Body of pancreas (tissue), 4 donors: Measurements from ENCODE around the gene ATP11A. TPM values are rescaled to one million over a fixed set of nuclear protein-coding genes. Genes with fewer than 3 reads are reported as not detected.

Source experiments
- ATAC-seq: fragments of 150-250 bp; one replicate; pipeline ENCODE4 v1.9.1; 2016
- DNase-seq, 4 donors: peaks; one replicate each; pipeline ENCODE4 v3.0.0-alpha.2; 2019
- H3K27ac ChIP-seq, 4 donors: fragments of 200-600 bp; sonication (generic); 1 replicate in 3 of 4; 2 replicates in 1 of 4; pipeline versions ENCODE4 v1.5.1 to v1.6.1; 2016 to 2019; ENCODE audit warnings: mild to moderate bottlenecking in 1 of 4, mixed read lengths in 1 of 4, moderate library complexity in 1 of 4
- H3K27me3 ChIP-seq, 2 donors: fragments of 200-600 bp; sonication (generic); one replicate each; pipeline ENCODE4 v1.6.0; 2016; ENCODE audit warnings: mild to moderate bottlenecking in 1 of 2
- H3K36me3 ChIP-seq, 2 donors: fragments of 200-600 bp; sonication (generic); replicated peaks in 1 of 2; 2 replicates each; pipeline ENCODE4 v1.5.1; 2016; ENCODE audit warnings: low read depth in 2 of 2; ENCODE audit not compliant: insufficient read depth in 1 of 2
- H3K4me1 ChIP-seq: fragments of 200-600 bp; sonication (generic); one replicate; pipeline ENCODE4 v1.6.0; 2016
- H3K4me3 ChIP-seq, 2 donors: fragments of 200-600 bp; sonication (generic); 1 replicate in 1 of 2; 2 replicates in 1 of 2; pipeline ENCODE4 v1.5.1; 2016 to 2019
- H3K9me3 ChIP-seq, 3 donors: fragments of 200-600 bp; sonication (generic); 1 replicate in 2 of 3; 2 replicates in 1 of 3; pipeline ENCODE4 v1.5.1; 2016
- CTCF ChIP-seq, 7 experiments: fragments of 450-650 bp in 4 of 7; fragments of 200-600 bp in 3 of 7; sonication (generic) in 3 of 7; IDR thresholded peaks; one replicate each; pipeline ENCODE4 v1.5.1; 2016 to 2019; ENCODE audit warnings: antibody characterized with exemption in 7 of 7
- POLR2A ChIP-seq, 3 donors: fragments of 450-650 bp; IDR thresholded peaks; one replicate each; pipeline ENCODE4 v1.6.1; 2016; ENCODE audit warnings: antibody characterized with exemption in 3 of 3, mild to moderate bottlenecking in 2 of 3
- WGBS, 2 donors: methylation state at CpG; one replicate each; pipeline ENCODE4 v1.1.5; 2017; 5-methylcytosine and 5-hydroxymethylcytosine counted together
- intact Hi-C: fragments of 100-400 bp; cut with DNase I; formaldehyde crosslinking; loops from one replicate; pipeline ENCODE4 v1.15.1; 2023
- total RNA-seq, 2 donors: library from RNA; depleted of rRNA; stranded (reverse); fragments of >200 nt; gene quantifications; one replicate each; pipeline ENCODE4 v1.1.0, GENCODE V29; 2016

Gene ATP11A
- total RNA-seq, 2 donors from 2014 or later, result 24.1 to 33.9 TPM

DNA sequence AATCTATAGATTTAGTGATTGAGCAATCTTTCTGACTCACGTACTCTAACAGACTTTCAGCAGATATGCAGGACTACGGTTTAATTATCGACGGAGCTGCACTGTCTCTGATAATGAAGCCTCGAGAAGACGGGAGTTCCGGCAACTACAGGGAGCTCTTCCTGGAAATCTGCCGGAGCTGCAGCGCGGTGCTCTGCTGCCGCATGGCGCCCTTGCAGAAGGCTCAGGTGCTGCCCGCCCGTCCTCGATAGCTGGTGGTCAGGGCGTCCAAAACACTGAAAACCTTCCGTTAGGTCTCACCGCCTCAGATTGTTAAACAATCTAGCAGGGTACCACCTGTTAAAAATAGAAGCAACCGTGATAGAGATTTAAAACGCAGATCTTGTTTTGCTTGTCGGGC lies 166.0 kb downstream of the ATP11A start:
- Histone ChIP-seq H3K27ac (no peak overlapping the region), H3K36me3 (peaks cover 7 to 35% of the 10 kb centered on the region in 2 donors), H3K4me1 (no peaks in the 10 kb centered on the region), H3K4me3 (no peak overlapping the region), H3K9me3 (no peaks in the 10 kb centered on the region), H3K27me3 (no peaks in the 10 kb centered on the region)
- 93 to 96% methylated on average over 21 of the region's 21 CpGs for WGBS, 2 donors
- DNase-seq (no peak), ATAC-seq (no peak)
- TF ChIP-seq POLR2A (IDR thresholded peaks at IDR 0.05), result no peak
- no peak for TF ChIP-seq CTCF (IDR thresholded peaks at IDR 0.05)
- intact Hi-C loops, result no loop called here

- Histone ChIP-seq H3K4me1 (no peaks in the 10 kb centered on the region), H3K9me3 (no peaks in the 10 kb centered on the region), H3K4me3 (no peak overlapping the region), H3K36me3 (peaks cover 7 to 34% of the 10 kb centered on the region in 2 donors), H3K27ac (no peak overlapping the region), H3K27me3 (no peaks in the 10 kb centered on the region)
- ATAC-seq (no peak), DNase-seq (no peak)
- TF ChIP-seq CTCF (IDR thresholded peaks at IDR 0.05) (no peak), POLR2A (IDR thresholded peaks at IDR 0.05) (no peak)
- 88 to 89% methylated on average over 20 of the region's 20 CpGs for WGBS, 2 donors
- intact Hi-C loops, result no loop called here
These were observed 168.2 kb downstream of the ATP11A start for GRCh38 chr13:112857914-112858490.

- peaks cover 7 to 32% of the 10 kb centered on the region in 2 donors for H3K36me3 ChIP-seq
These were observed 169.4 kb downstream of the ATP11A start for GRCh38 chr13:112859128-112859816.

GRCh38 chr13:112859817-112860190 lies 170.0 kb downstream of the ATP11A start:
- 85 to 88% methylated on average over 4 to 7 of the region's 7 CpGs for WGBS, 2 donors
- peaks cover 7 to 27% of the 10 kb centered on the region in 2 donors for H3K36me3 ChIP-seq
- no peak for TF ChIP-seq POLR2A (IDR thresholded peaks at IDR 0.05)
- TF ChIP-seq CTCF (IDR thresholded peaks at IDR 0.05), result no peak
- intact Hi-C loops, result no loop called here
- no peaks in the 10 kb centered on the region for H3K27me3 ChIP-seq
- H3K4me3 ChIP-seq, result no peak overlapping the region
- H3K9me3 ChIP-seq, result no peaks in the 10 kb centered on the region
- ATAC-seq (no peak), DNase-seq (peak in 1 of 4 donors; percentile 28)
- H3K27ac ChIP-seq, result no peak overlapping the region
- H3K4me1 ChIP-seq, result no peaks in the 10 kb centered on the region

More at GRCh38 chr13:112859128-112859816, 169.4 kb downstream of the ATP11A start:
- no peak for DNase-seq
- TF ChIP-seq CTCF (IDR thresholded peaks at IDR 0.05) (no peak), POLR2A (IDR thresholded peaks at IDR 0.05) (no peak)
- Histone ChIP-seq H3K4me1 (no peaks in the 10 kb centered on the region), H3K4me3 (no peak overlapping the region), H3K27ac (no peak overlapping the region), H3K9me3 (no peaks in the 10 kb centered on the region), H3K27me3 (no peaks in the 10 kb centered on the region)
- intact Hi-C loops, result no loop called here
- ATAC-seq, result no peak
- WGBS, 2 donors, result 82 to 87% methylated on average over 16 to 22 of the region's 22 CpGs
